GM12872 (cell line): ENCODE measurements around the gene GBX1.

Experiments used
- CTCF ChIP-seq: IDR thresholded peaks from 3 replicates; pipeline ENCODE4 v1.5.1; 2011; ENCODE audit warnings: low read depth, mild to moderate bottlenecking, low read length, moderate library complexity; ENCODE audit not compliant: insufficient read depth

The GBX1 gene

DNA sequence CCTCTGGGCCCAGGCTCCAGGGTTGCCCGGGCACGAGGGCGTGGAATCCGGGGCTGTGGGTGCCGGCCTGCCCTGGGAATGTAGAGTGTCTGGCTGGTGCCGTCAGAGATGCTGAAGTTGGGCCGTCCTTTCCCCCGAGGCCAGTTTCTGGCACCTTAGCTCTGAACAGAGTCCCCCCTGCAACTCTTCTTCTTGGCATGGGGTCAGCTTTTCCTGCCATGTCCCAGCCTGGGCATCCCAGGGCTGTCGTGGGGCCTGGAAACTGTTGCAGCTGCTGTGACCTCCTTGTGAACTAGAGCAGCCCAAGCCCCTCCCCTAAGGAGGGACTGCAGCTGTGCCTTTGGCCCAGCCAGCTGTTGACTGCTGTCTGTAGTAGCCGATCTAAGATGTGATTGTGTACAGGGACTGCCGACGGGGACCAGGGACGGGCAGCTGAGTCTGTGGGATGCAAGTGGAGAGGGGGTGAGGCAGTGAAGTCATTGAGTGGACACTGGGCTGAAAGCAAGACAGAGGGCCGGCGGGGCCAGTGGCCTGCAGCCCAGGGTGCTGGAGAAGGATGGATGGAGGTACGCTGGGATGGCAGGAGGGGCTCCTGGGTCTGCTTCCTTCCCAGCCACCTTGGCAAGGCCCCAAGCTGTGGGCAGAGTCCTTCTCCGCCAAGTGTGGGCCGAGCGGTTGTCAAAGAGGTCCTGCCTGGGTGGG is 35.8 kb downstream of the GBX1 start:
- TF ChIP-seq CTCF = no peak

- TF ChIP-seq CTCF = no peak
These were observed 36.3 kb downstream of the GBX1 start for GRCh38 chr7:151131224-151131591.

DNA sequence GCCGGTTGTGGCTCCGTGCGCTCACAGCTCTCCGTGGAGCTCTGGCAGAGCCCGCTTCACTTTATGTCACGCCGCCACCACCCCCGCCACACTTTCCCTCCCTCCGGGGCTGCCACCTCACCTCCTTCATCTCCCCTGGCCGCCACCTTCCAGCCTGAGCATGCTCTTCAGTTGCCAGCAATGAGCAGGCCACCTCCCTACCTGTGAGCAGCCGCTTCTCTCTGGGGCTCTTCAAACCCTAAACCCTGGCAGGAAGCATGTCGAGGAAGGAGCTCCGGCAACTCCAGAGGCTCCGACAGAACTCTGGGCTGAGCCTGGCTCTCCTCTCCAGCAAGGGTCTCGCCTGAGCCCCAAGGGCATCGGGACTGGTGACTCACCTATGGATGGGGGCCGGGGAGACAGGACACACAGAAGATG is 36.7 kb downstream of the GBX1 start:
- no peak for TF ChIP-seq CTCF

- TF ChIP-seq CTCF = no peak
These were observed 37.4 kb downstream of the GBX1 start for GRCh38 chr7:151129960-151130591.

DNA sequence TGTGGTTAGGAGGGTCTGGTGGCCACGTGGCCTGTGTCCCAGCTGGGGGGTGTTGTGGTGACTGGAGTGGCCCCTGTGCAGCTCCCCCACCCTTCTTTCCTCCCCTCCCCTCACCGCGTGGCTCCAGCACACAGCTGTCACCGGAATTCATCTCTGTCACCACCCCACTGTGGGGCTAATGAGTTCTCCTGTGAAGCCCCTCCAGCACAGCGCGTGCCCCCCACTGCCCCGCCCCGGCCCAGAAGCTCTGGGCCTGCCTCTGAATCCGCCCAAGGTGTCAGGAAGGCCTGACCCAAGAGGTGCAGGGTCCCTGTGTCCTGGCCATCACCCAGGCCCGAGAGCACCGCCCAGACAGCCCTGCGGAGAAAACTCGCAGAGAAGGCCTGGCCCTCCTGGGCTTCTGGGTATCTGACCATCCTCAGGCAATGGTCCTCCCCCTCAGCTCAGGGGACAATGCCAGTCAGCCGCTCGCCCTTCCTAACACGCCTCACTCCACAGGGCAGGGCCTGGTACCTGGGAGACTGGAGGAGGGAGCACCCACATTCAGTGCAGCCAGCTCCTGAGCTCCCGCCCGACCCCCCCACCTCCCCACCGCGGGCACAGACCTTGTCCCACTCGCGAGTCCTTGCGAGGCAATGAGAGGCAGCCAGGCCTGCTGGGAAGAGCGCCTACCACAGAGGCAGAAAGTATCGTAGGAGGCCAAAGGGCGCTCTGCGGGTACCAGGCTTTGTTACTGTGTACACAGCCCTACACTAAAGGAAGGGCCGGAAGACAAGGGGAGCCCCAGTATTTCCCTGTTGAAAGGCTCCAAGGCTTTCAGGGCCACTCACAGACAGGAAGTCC is 38.2 kb downstream of the GBX1 start:
- TF ChIP-seq CTCF = no peak

DNA sequence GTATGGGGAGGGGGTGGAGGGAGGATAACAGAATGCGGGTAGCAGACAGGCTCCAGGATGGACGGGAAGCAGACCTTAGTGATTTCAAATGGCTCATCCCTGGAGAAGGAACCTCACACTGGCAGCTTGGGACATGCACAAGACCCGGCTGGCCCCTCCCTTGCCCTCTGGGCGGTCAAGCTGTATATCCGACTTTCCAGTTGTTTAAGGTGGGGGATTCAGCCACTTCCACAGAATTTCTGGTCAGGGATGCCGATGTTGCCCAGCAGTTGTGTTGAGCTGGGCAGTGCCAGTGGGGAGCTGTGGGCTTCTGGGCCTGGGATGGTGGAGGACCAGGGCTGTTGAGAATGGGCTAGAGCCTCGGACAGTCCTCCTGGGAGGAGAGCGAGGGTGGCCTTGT is 38.8 kb downstream of the GBX1 start:
- TF ChIP-seq CTCF = no peak

GRCh38 chr7:151128144-151128543 is 39.4 kb downstream of the GBX1 start:
- TF ChIP-seq CTCF = no peak
